Measurements from ENCODE around the gene PRKACA. TPM values are rescaled to one million over a fixed set of nuclear protein-coding genes. Genes with fewer than 3 reads are reported as not detected.
"Not testable (repeated sequence)": the region's sequence is repeated elsewhere in the genome, so short reads cannot be mapped to it uniquely, and the experiment has no call there.

Gene PRKACA
- total RNA-seq, 1 donor from 2014 or later: 487 TPM

- peak; percentile 83 for DNase-seq (ENCODE audit: low spot score)
- intact Hi-C loops (cut with DNase I): loop anchor here (5.0 to 10.0 kb wide), 4 partner anchors 48 to 325 kb away; partner anchors contain the start of gene PTGER1
Measured at GRCh38 chr19:14149509-14149994, 32.0 kb upstream of the PRKACA start.

DNA sequence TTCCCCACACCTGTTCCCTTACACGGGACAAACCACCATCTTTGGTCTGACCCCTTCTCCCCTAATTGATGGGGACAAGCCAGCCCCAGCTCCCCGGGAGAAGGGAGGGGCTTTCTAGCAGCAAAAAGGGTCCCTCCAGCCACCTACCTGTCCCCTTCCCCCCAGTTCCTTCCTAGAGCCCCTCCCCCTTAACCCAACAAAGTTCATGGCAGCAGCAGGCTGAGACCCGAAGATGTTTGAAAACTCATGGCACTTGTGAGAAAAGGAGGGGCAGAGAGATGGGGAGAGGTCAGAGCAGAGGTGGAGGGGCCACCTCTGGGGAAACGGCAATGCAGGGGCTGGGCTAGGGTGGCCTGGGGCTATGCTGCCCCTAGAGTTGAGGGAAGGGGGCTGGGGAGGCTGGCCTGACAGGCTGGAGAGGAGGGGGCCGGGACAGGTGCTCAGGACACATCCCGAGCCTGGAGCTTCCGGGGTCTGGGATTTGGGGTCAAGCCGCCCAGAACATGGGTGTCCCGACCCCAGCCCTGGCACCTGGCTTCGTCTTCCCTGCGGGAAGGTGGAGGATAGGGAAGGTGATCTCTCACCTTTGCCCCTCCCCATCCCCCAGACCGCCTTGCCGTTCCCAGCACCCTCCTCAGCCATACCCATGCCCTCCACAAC is 31.3 kb upstream of the PRKACA start:
- intact Hi-C loops (cut with DNase I): loop anchor here (5.0 to 10.0 kb wide), 4 partner anchors 48 to 326 kb away; partner anchors contain the start of gene PTGER1
- no peak for DNase-seq (ENCODE audit: low spot score)

- DNase-seq (ENCODE audit: low spot score): peak; percentile 89
- intact Hi-C loops (cut with DNase I): loop anchor here (5.0 to 10.0 kb wide), 4 partner anchors 49 to 327 kb away; partner anchors contain the start of gene PTGER1
Measured at GRCh38 chr19:14147797-14148605, 30.4 kb upstream of the PRKACA start.

DNA sequence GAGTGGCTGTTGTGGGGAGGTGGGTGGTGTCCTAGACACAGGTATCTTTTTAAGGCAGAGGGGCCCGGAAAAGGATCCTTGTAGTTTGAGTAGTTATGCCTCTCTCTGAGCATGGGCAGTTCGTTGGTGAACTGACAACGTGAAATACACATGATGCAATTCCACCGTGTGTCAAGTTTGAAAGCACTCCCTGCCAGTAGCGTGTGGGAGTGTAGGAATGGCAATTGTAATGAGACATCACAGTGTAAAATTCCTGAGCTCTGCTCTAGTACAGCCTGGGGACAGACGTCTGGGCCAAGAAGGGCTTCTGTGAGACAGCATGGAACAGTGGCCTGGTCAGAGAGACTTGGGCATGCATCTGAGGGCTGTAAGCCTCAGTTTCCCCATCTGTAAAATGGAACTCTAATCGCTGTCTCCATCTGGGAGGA is 29.2 kb upstream of the PRKACA start:
- DNase-seq (ENCODE audit: low spot score): no peak
- intact Hi-C loops (cut with DNase I): loop anchor here (5.0 to 10.0 kb wide), 4 partner anchors 50 to 328 kb away; partner anchors contain the start of gene PTGER1

DNA sequence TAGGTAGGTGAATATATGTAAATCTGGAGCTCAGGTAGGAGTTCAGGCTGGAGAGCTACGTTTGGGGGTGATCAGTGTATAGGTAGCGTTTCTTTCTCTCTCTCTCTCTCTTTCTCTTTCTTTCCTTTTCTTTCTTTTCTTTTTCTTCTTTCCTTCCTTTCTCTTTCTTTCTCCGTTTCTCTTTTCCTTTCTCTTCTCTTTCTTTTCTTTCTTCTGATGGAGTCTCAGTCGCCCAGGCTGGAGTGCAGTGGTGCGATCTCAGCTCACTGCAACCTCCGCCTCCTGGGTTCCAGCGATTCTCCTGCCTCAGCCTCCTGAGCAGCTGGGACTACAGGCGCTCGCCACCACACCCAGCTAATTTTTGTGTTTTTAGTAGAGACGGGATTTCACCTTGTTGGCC is 28.6 kb upstream of the PRKACA start:
- DNase-seq (ENCODE audit: low spot score): not testable (repeated sequence)
- intact Hi-C loops (cut with DNase I): loop anchor here (5.0 to 10.0 kb wide), 4 partner anchors 51 to 329 kb away; partner anchors contain the start of gene PTGER1

DNA sequence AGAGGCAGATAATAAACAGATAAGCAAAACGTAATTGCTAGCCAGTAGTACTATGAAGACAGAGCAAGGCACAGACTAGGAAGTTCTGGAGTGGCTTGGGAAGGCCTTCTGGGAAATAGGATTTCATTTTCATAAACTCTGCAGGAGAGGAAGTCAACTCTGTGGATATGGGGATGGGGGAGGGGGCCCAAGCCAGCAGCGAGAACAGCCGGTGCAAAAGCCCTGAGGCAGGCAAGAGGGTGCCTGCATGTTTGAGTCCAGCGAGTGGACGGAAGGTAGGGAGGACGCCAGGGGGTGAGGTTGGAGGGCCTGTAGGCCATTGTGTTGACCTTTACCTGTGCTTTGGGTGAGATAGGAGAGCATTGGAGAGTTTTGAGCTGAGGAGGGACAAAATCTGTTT is 27.8 kb upstream of the PRKACA start:
- no peak for DNase-seq (ENCODE audit: low spot score)
- intact Hi-C loops (cut with DNase I): loop anchor here (5.0 to 10.0 kb wide), 4 partner anchors 52 to 329 kb away; partner anchors contain the start of gene PTGER1

DNA sequence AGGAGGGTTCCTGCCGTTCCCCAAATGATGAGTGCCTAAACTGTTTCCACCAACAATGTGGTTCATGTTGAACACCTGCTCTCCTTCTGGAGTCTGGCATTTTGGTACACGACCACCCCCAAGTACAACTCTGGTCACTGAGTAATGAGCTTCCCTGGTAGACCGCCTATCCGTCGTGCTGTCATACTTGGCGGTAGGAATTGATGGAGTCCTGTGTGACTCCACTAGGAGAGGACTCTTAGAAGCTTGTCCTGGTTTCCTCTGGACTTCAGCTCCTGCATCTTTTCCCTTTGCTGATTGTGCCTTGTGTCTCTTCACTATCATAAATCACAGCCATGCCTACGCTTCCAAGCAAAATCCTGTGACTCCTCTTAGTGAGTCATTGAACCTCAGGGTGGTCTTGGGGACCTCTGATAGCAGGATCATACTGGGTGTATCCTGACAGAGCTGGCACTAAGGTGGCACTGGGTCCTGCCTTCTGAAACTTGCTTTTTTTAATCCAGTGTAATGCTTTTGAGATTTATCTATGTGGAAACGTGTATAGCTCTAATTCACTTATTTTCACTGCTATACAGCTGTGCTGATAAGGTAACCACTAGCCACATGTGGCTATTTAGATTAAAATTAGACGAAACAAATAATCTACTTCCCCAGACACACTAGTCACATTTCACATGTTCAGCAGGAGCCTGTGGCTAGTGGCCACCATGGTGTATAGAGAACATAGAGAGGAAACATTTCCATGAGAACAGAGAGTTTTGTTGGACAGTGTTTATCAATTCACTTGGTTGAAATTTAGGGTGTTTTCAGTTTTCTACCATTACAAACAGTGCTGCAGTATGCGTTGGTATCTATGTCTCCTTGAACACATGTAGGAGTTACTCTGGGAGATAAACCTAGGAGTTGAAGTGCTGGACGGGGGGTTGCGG is 25.0 kb upstream of the PRKACA start:
- DNase-seq (ENCODE audit: low spot score): no peak
- intact Hi-C loops (cut with DNase I): loop anchor here (10.0 kb wide), 1 partner anchor 332 kb away; the partner anchor contains the start of gene PTGER1

DNA sequence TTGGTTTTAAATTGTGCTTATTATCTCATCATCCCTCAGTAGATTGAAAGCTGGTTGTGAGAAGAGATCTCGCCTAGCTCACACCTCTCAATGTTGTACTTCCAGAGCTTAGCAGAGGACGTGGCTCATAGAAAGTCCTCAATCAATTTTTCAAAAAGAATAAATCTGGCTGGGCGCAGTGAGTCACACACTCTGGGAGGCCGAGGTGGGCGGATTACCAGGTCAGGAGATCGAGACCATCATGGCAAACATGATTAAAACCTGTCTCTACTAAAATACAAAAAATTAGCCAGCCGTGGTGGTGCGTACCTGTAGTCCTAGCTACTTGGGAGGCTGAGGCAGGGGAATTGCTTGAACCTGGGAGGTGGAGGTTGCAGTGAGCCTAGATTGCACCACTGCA is 23.5 kb upstream of the PRKACA start:
- no peak for DNase-seq (ENCODE audit: low spot score)
- intact Hi-C loops (cut with DNase I): loop anchor here (10.0 kb wide), 1 partner anchor 334 kb away; the partner anchor contains the start of gene PTGER1

DNA sequence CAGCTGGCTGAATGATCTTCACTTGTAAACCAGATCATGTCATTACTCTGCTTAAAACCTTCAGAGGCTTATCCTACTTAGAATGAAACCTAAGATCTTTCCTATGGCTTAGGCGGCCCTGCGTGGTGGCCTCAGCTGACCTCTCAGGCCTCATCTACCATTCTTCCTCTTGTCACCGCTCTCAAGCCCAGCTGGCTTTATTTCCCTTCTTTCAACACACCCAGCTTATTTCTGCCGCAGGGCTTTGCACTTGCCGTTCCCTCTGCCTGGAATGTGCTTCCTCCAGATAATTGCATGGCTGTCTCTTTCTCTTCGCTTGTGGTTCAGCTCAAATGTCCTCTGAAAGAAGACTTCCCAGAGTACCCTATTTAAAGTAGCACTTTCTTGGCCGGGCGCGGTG is 22.4 kb upstream of the PRKACA start:
- no peak for DNase-seq (ENCODE audit: low spot score)
- intact Hi-C loops (cut with DNase I): loop anchor here (5.0 to 10.0 kb wide), 2 partner anchors 48 to 335 kb away; partner anchors contain the start of genes PTGER1 and SAMD1

DNA sequence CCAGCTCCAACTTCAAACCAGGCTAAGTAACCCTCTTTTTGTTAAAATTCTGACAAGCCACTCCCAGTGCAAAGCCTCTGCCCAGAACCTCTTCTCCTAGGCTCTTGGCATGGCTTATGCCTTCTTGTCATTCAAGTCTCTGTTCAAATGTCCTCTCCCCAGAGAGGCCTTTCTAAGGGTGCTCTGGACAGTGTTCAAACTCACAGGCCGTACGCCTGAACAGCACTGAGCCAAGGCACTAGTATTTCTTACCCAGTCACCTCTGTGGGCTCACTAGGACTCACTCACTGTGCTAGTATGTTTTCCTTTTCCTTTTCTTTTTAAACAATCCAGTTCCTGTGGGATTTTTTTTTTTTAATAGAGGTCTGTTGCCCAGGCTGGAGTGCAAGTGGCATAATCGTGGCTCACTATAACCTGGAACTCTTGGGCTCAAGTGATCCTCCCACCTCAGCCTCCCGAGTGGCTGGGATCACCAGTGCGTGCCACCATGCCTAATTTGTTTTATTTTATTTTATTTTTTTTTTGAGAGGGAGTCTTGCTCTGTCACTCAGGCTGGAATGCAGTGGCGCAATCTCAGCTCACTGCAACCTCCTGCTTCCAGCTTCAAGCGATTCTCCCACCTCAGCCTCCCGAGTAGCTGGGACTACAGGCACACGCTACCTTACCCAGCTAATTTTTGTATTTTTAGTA is 21.2 kb upstream of the PRKACA start:
- DNase-seq (ENCODE audit: low spot score): no peak
- intact Hi-C loops (cut with DNase I): loop anchor here (5.0 kb wide), 1 partner anchor 46 kb away; the partner anchor contains the start of gene SAMD1

DNA sequence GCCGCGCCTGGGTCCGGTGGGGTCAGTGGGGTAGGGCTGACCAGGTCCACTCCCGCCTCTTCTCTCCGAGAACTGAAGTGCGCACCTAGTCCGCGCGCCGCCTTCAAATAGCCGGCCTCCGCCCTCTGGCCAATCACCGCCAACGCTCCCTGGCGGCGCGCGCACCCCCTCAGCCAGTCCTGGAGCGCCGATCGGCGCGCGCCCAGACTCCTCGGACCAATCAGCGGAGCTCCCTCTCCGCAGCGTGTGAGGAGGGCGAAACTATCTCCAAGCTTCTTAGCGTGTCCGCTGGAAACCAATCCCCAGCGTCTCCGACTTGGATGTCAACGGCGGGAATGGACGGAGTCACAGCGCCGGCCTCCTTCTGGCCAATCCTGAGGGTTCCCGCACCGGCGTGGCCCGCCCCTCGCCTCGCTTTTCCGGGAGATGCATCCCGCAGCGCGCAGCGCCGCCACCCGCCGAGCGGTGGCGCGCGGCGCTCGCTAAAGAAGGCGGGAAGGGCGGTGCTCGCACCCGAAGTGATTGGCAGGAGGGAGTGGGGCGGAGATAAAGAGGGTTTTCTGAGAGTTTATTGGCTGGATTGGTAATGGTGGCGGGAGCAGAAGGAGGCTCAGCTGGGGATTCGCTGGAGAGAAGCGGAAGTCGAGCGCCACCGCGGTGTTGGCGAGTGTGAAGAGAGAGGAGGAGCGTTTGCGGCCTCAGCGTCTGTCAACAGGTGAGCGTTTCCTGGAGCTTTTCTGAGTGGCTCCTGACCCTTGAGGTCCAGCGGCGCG is 19.1 kb upstream of the PRKACA start, which contains the start of gene ASF1B:
Gene ASF1B (minus strand): TSS at position 81 of the 773 bp plus-strand sequence. CDS start 133 bp downstream, outside the sequence.
- peak; percentile 99 for DNase-seq (ENCODE audit: low spot score)
- intact Hi-C loops (cut with DNase I): loop anchor here (1.0 to 5.0 kb wide), 3 partner anchors 19 to 64 kb away; partner anchors contain the start of genes MISP3, PRKACA and SAMD1

DNA sequence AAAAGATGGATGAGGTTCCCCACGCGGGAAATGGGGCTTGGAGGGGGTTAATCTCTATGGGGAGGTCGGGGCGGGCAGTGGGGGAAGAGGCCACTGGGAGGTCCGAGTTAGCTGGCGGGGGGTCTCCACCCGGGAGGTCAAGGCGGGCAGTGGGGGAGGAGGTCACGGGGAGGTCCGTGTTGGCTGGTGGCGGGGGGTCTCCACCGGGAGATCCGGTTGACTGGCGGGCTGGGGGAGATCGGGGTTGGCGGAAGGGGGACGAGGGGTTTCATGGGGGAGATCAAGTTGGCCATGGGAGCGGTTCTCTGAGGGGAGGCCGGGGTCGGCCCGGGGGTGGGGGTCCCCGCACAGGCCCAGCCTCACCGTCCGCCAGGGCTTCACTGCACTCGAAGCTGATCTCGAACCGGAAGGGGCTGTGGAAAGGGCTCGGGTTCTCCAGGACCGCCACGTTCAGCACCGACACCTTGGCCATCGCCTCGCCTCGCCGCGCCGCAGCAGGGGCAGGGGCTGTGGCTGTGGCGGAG is 18.5 kb upstream of the PRKACA start:
- intact Hi-C loops (cut with DNase I): loop anchor here (2.0 to 5.0 kb wide), 2 partner anchors 44 to 63 kb away; partner anchors contain the start of genes MISP3 and SAMD1
- DNase-seq (ENCODE audit: low spot score): no peak

DNA sequence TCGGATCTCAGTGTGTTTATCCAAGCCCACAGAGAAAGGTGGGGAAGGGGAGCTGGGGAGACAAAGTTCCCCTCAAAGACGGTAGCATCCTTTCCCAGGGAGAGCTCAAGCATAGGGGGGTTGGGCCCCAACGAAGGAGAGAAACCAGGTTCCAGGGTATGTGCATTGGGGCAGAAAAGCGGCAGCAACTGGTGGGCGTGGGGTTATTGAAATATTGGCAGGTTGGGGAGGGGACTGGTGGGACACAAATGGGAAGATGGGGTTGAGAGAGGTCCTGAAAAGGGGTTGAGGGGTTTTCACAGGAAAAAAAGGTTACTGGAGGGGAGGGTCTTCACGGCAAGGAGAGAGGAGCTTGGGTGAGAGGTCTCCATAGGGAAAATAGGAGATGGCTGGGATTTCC is 17.8 kb upstream of the PRKACA start:
- no peak for DNase-seq (ENCODE audit: low spot score)
- intact Hi-C loops (cut with DNase I): loop anchor here (5.0 kb wide), 1 partner anchor 43 kb away; the partner anchor contains the start of gene SAMD1

DNA sequence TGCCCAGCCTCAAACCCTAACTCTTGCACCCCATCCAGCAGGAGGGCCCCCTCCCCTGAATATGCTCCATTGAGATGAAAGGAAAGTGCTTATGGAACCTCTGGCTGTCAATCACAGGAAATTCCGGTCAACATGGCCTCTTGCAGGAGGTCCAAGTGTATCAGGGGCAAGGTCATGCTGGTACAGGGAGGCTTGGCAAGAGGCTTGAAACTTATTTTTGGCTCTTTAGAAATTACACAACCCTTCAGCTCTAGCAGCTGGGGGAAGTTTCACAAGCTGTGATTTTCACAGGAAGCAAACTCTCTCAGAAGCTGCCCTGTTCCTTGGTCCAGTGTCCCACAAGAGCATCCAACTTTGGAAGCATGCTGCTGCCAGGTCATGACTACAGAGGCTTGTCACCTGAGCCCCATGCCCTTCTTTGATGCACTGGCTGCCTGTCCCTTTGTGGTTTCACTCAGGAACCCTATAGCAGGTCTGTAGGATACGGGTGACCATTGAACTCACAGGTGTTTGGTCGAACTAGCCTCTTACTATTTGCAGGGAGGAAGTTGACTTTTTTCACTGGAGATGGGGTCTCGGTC is 10.5 kb upstream of the PRKACA start:
- no peak for DNase-seq (ENCODE audit: low spot score)
- intact Hi-C loops (cut with DNase I): no loop called here

- intact Hi-C loops (cut with DNase I): no loop called here
- DNase-seq (ENCODE audit: low spot score): no peak
Measured at GRCh38 chr19:14127176-14127575, 9.6 kb upstream of the PRKACA start.

DNA sequence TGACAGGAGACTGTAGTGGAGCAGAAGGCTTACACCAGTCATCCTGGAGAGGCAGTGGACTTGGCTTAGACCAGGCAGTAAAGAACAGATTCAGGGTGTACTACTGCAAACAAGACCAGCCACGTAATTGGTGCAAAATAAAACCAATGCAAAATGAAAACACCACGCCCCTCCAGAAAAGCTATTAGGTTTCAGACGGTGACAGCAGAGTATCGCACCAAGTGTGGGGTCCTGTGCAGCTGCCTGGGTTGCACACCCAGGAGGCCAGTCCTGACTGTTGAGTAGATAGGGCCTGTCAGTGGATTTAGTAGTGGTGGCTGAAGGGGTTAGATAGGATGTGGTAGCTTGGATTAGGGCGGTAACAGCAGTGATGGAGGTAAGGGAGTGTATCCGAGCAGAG is 5.4 kb upstream of the PRKACA start:
- no peak for DNase-seq (ENCODE audit: low spot score)
- intact Hi-C loops (cut with DNase I): no loop called here

DNA sequence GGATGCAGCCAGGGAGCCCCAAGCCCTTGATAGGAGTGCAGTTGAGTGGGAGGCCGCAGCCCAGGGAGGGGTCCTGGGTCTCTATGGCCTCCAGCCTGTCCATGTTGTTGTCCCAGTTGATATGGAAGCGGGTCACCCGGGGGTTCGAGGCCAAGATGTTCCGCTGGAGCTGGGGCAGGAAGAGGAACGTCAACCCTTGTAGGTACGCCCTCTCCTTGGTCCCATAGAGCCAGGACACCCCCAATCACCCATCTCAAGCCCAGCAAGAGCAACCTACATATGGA is 2.9 kb upstream of the PRKACA start:
- intact Hi-C loops (cut with DNase I): no loop called here

More for the DNA sequence above, 2.9 kb upstream of the PRKACA start:
- DNase-seq (ENCODE audit: low spot score): no peak

Measured in cardiac septum (tissue), 1 donor.